AG09309 (cell line): Measurements from ENCODE around the gene ANXA5.
A peak's percentile ranks its signal among the peaks of the same experiment; 100 is the strongest.
"Not testable (repeated sequence)": the region's sequence is repeated elsewhere in the genome, so short reads cannot be mapped to it uniquely, and the experiment has no call there.

Experiments
- DNase-seq: peaks from one replicate; pipeline ENCODE4 v3.0.0-alpha.2; 2010; ENCODE audit warnings: low read depth
- H3K4me3 ChIP-seq: 2 replicates; pipeline ENCODE4 v1.5.1; 2011; ENCODE audit warnings: mild to moderate bottlenecking, low read depth, low read length, moderate library complexity; ENCODE audit not compliant: control insufficient read depth
- TF ChIP-seq, protein P1 (sequence below): IDR thresholded peaks from 2 replicates; pipeline ENCODE4 v1.5.1; 2011; ENCODE audit warnings: mild to moderate bottlenecking, low read depth, low read length, inconsistent platforms; ENCODE audit not compliant: insufficient read depth, control insufficient read depth; ENCODE audit errors: missing control alignments

The ANXA5 gene

DNA sequence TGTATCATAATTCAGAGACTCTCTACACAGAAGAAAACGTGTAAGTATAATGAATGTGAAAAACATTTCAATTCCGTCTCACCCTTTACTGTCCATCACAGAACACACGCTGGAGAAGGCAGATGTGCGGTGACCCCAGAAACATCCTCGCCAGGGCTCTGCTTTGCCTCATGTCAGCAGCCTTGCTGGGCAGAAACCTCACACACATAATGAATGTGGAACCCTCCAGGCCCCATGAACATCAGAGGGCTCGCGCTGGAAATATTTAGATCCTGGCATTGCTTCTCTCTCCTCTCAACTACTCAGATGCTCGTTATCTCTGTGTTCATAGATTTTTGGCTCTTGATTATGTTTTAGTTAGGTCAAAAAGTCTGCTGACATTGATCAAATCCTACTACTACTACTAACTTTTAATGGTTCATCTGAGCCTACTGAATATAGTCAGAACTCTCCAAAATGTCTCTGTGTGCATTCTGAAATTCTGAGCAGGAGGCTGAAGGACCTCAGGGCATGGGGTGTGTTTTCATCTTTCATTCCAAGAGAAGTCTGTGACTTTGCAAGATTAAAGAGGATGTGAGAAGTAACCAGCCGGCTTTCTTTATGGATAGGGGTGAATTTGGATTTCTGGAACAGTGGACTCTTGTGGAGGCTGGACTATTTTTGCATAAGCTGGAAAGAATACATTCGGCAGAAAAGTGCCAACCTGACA is 41.2 kb upstream of the ANXA5 start:
- H3K4me3 ChIP-seq: no peak overlapping the region
- no peak for DNase-seq
- TF ChIP-seq, protein P1, sequence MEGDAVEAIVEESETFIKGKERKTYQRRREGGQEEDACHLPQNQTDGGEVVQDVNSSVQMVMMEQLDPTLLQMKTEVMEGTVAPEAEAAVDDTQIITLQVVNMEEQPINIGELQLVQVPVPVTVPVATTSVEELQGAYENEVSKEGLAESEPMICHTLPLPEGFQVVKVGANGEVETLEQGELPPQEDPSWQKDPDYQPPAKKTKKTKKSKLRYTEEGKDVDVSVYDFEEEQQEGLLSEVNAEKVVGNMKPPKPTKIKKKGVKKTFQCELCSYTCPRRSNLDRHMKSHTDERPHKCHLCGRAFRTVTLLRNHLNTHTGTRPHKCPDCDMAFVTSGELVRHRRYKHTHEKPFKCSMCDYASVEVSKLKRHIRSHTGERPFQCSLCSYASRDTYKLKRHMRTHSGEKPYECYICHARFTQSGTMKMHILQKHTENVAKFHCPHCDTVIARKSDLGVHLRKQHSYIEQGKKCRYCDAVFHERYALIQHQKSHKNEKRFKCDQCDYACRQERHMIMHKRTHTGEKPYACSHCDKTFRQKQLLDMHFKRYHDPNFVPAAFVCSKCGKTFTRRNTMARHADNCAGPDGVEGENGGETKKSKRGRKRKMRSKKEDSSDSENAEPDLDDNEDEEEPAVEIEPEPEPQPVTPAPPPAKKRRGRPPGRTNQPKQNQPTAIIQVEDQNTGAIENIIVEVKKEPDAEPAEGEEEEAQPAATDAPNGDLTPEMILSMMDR: no peak

DNA sequence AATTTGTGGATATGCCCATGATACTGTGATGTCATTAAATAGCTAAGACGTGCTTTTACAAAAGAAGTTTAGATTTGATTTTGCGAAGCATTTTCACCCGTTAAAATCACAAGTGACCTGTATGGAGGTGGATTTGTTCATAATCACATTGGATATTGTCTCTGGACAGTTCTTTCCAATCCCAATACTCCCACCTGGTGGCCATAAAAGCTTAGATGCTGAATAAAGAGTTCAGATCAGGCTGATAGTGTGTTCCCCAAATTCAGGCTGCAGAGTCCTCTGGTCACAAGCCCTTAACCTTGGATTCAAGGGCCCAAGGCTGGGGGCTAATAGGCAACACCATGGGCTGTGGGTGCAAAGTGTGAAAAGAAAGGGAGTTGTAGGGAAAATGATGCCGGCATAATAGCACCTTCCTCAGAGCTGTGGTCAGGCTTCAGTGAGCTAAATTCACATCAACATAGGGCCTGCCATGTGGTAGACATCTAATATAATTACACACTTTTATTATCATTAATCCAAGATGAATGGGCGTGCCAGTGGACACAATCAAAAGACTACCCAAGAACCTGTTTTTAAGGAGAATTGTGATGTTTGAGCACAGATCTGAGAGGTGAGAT is 40.1 kb upstream of the ANXA5 start:
- TF ChIP-seq, protein P1: peak; percentile 58
- H3K4me3 ChIP-seq: no peak overlapping the region
- no peak for DNase-seq

DNA sequence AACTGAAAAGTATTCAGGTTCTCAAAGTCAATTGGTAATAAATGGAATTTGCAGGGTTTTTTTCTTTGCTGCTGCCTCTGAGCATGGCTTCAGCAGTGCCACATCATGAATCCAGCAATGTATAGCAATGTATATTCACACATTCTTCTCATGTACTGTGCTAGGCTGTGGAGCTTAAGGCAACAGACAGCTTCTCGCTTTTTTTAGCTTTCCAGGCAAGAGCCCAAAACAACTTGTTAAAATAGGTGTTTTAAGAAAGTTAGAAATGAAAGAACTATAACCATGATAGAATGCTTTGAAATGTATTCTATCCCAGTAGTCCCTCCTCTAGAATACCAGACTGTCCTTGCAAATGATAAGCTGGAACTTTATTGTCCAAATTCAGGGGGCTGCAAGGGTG is 37.8 kb upstream of the ANXA5 start:
- no peak overlapping the region for H3K4me3 ChIP-seq
- no peak for DNase-seq
- TF ChIP-seq, protein P1: no peak

DNA sequence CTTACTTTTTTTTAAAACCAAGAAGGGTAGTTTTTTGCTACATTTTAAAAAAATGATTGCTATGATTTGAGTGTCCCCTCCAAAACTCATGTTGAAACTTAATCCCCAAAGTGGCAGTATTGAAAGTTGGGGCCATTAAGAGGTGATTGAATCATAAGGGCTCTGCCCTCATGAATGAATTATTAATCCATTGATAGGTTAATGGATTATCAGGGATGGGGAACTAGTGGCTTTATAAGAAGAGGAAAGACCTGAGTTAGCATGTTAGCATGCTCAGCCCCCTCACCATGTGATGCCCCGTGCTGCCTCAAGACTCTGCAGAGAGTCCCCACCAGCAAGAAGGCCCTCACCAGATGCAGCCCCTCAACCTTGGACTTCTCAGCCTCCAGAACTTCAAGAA is 37.2 kb upstream of the ANXA5 start:
- no peak overlapping the region for H3K4me3 ChIP-seq
- DNase-seq: no peak
- TF ChIP-seq, protein P1: no peak

DNA sequence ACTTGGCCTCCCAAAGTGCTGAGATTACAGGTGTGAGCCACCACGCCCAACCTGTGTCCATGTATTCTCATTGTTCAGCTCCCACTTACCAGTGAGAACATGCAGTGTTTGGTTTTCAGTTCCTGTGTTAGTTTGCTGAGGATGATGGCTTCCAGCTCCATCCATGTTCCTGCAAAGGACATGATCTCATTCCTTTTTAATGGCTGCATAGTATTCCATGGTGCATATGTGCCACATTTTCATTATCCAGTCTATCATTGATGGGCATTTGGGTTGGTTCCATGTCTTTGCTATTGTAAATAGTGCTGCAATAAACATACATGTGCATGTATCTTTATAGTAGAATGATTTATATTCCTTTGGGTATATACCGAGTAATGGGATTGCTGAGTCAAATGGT is 33.0 kb upstream of the ANXA5 start:
- not testable (repeated sequence) for DNase-seq, H3K4me3 ChIP-seq

DNA sequence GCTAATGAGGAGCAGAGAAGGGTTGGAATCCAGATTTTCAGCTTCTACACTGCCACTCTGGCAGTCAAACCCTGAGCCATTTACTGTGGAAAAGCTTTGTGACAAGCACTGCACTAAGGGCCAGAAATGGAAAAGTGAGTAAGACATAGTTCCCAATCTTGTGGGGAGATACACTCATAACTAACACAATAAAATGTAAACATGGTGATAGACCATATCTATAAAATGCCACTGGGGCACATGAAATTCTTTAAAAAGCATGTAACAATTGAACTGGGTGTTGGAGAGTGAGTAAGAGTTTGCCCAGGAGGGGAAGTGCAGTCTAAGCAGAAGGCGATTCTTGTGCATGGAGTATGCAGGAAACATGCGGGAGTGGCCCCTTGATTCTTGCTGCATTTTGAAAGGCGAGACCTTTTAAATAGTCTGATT is 32.0 kb upstream of the ANXA5 start:
- DNase-seq: peak; percentile 74
- TF ChIP-seq, protein P1: no peak
- no peak overlapping the region for H3K4me3 ChIP-seq

DNA sequence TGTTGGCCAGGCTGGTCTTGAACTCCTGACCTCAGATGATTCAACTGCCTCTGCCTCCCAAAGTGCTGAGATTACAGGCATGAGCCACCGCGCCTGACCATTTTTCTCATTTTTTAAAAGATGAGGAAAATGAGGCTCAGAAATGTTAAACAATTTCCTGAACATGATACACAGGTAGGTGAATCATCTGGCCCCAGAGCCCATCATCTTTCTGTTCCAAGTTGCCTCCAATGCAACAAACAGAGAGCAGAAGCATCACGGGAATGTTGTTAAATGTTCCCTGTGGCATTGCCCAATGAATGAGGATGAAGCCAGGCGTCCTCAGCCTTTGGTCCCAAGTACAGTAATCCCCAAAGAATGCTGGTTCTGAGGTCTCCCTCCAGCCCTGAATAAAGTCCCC is 31.3 kb upstream of the ANXA5 start:
- TF ChIP-seq, protein P1: no peak
- no peak overlapping the region for H3K4me3 ChIP-seq
- peak; percentile 82 for DNase-seq
